ENCODE results near the gene TIGD3. TPM values are rescaled to one million over a fixed set of nuclear protein-coding genes. Genes with fewer than 3 reads are reported as not detected.

TIGD3 gene
- total and polyA plus RNA-seq, 2 of the 13 experiments (the other 11 are each of a cell fraction or from before 2014, with no cell fraction given), result 0.49 to 4.9 TPM

GRCh38 chr11:65382033-65382803, 27.7 kb downstream of the TIGD3 start, which contains the start of gene SLC25A45 (continued):
- TF ChIP-seq GATA4 (IDR thresholded peaks at IDR 0.05; ENCODE audit: borderline replicate concordance, low read depth) (peak; percentile 30; the same call in 1 of the 2 replicates), MBD4 (IDR thresholded peaks at IDR 0.05; ENCODE audit: borderline replicate concordance, low read length) (no peak), ZEB1 (IDR thresholded peaks at IDR 0.05; ENCODE audit: insufficient replicate concordance, low read depth) (peak; percentile 62), MTF2 (CRISPR knock-in tag; IDR thresholded peaks at IDR 0.05; ENCODE audit: borderline replicate concordance) (no peak), ZNF777 (CRISPR knock-in tag; IDR thresholded peaks at IDR 0.05) (no peak), TRIM24 (CRISPR knock-in tag; IDR thresholded peaks at IDR 0.05) (no peak), DR1 (CRISPR knock-in tag; IDR thresholded peaks at IDR 0.05) (no peak), ZSCAN5A (CRISPR knock-in tag; IDR thresholded peaks at IDR 0.05; ENCODE audit: borderline replicate concordance) (no peak; the same call in 1 of the 2 replicates), SRSF9 (IDR thresholded peaks at IDR 0.05; ENCODE audit: borderline replicate concordance, insufficient read depth, low read depth, low read length, poor library complexity, severe bottlenecking) (no peak), MAF1 (CRISPR knock-in tag; IDR thresholded peaks at IDR 0.05; ENCODE audit: borderline replicate concordance) (no peak), ZKSCAN5 (CRISPR knock-in tag; IDR thresholded peaks at IDR 0.05) (peak; percentile 98), ZNF230 (CRISPR knock-in tag; IDR thresholded peaks at IDR 0.05) (0 out of 2 replicates have a peak, but pooled peaks have one; percentile 85), HES4 (CRISPR knock-in tag; IDR thresholded peaks at IDR 0.05; ENCODE audit: borderline replicate concordance) (no peak; the same call in 1 of the 2 replicates), HINFP (CRISPR knock-in tag; IDR thresholded peaks at IDR 0.05; ENCODE audit: low read depth) (peak; percentile 73), RBM39 (IDR thresholded peaks at IDR 0.05; ENCODE audit: low read depth, low read length, poor library complexity, severe bottlenecking) (peak; percentile 78)
- TF ChIP-seq, protein P1, sequence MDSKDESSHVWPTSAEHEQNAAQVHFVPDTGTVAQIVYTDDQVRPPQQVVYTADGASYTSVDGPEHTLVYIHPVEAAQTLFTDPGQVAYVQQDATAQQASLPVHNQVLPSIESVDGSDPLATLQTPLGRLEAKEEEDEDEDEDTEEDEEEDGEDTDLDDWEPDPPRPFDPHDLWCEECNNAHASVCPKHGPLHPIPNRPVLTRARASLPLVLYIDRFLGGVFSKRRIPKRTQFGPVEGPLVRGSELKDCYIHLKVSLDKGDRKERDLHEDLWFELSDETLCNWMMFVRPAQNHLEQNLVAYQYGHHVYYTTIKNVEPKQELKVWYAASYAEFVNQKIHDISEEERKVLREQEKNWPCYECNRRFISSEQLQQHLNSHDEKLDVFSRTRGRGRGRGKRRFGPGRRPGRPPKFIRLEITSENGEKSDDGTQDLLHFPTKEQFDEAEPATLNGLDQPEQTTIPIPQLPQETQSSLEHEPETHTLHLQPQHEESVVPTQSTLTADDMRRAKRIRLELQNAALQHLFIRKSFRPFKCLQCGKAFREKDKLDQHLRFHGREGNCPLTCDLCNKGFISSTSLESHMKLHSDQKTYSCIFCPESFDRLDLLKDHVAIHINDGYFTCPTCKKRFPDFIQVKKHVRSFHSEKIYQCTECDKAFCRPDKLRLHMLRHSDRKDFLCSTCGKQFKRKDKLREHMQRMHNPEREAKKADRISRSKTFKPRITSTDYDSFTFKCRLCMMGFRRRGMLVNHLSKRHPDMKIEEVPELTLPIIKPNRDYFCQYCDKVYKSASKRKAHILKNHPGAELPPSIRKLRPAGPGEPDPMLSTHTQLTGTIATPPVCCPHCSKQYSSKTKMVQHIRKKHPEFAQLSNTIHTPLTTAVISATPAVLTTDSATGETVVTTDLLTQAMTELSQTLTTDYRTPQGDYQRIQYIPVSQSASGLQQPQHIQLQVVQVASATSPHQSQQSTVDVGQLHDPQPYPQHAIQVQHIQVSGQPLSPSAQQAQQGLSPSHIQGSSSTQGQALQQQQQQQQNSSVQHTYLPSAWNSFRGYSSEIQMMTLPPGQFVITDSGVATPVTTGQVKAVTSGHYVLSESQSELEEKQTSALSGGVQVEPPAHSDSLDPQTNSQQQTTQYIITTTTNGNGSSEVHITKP (CRISPR knock-in tag; IDR thresholded peaks at IDR 0.05; ENCODE audit: low read depth), result no peak; the same call in 1 of the 2 replicates
- TF ChIP-seq, protein P2, sequence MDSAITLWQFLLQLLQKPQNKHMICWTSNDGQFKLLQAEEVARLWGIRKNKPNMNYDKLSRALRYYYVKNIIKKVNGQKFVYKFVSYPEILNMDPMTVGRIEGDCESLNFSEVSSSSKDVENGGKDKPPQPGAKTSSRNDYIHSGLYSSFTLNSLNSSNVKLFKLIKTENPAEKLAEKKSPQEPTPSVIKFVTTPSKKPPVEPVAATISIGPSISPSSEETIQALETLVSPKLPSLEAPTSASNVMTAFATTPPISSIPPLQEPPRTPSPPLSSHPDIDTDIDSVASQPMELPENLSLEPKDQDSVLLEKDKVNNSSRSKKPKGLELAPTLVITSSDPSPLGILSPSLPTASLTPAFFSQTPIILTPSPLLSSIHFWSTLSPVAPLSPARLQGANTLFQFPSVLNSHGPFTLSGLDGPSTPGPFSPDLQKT (CRISPR knock-in tag; IDR thresholded peaks at IDR 0.05; ENCODE audit: borderline replicate concordance), result no peak
- TF ChIP-seq, protein P3, sequence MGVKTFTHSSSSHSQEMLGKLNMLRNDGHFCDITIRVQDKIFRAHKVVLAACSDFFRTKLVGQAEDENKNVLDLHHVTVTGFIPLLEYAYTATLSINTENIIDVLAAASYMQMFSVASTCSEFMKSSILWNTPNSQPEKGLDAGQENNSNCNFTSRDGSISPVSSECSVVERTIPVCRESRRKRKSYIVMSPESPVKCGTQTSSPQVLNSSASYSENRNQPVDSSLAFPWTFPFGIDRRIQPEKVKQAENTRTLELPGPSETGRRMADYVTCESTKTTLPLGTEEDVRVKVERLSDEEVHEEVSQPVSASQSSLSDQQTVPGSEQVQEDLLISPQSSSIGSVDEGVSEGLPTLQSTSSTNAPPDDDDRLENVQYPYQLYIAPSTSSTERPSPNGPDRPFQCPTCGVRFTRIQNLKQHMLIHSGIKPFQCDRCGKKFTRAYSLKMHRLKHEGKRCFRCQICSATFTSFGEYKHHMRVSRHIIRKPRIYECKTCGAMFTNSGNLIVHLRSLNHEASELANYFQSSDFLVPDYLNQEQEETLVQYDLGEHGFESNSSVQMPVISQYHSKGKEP (CRISPR knock-in tag; IDR thresholded peaks at IDR 0.05), result peak; percentile 68; the same call in 1 of the 2 replicates
